Measurements from ENCODE around the gene CDK5RAP2.
"Not testable (repeated sequence)": the region's sequence is repeated elsewhere in the genome, so short reads cannot be mapped to it uniquely, and the experiment has no call there.

The CDK5RAP2 gene

GRCh38 chr9:120507936-120508510 lies 71.9 kb downstream of the CDK5RAP2 start:
- no peak for DNase-seq

DNA sequence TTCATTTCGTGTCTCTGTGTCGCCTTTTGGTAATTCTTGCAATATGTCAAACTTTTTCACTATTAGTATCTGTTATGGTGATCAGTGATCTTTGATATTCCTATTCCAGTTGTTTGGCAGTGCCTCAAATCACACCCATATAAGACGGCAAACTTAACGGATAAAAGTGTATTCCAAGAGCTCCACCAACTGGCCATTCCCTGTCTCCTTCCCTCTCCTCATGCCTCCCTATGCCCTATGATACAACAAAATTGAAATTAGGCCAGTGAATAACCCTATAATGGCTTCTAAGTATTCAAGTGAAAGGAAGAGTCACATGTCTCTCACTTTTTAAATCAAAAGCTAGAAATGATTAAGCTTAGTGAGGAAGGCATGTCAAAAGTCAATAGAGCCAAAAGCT lies 74.8 kb downstream of the CDK5RAP2 start:
- no peak for DNase-seq

- DNase-seq, result no peak
These were observed 79.2 kb downstream of the CDK5RAP2 start for GRCh38 chr9:120500733-120501132.

- not testable (repeated sequence) for DNase-seq
These were observed 82.1 kb downstream of the CDK5RAP2 start for GRCh38 chr9:120497865-120498264.

GRCh38 chr9:120496438-120496837 lies 83.5 kb downstream of the CDK5RAP2 start:
- not testable (repeated sequence) for DNase-seq

- peak; percentile 16 for DNase-seq
These were observed 88.9 kb downstream of the CDK5RAP2 start for GRCh38 chr9:120490888-120491595.

DNA sequence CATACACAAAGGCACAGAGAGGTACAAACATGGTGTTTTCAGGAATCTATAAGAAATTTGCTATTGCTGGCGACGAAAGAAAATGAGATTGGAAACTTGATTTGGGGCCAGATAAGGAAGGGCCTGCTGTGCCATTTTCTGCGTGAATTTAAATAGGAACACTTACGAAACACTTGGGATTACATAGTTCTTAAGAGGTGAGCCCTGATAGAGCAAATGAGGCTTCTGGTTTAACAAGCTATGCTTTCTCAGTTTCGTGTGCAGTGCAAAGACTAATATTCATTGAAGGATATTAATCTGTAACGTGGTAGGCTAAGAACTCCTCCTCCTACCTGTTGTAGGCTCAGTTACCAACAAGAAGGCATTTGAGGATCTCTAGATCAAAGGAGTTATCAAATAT lies 93.1 kb downstream of the CDK5RAP2 start:
- DNase-seq, result no peak

GRCh38 chr9:120486347-120486746 lies 93.6 kb downstream of the CDK5RAP2 start:
- DNase-seq, result peak; percentile 86

GRCh38 chr9:120485788-120486187 lies 94.2 kb downstream of the CDK5RAP2 start:
- DNase-seq, result no peak

DNA sequence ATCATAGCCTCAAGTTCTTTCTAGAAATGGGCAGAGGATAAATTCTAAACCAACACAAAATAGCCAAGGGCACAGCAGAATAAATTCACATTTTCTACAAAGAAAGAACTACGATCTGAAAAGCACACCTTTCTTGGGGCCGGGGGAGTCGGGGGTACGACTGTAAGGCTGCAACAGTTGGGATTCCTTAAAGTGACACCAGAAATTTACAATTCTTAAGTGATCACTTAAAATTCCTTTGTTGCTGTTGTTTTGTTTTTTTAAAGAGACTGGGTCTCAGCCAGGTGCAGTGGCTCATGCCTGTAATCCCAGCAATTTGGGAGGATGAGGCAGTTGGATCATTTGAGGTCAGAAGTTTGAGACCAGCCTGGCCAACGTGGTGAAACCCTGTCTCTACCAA lies 95.8 kb downstream of the CDK5RAP2 start:
- no peak for DNase-seq

DNA sequence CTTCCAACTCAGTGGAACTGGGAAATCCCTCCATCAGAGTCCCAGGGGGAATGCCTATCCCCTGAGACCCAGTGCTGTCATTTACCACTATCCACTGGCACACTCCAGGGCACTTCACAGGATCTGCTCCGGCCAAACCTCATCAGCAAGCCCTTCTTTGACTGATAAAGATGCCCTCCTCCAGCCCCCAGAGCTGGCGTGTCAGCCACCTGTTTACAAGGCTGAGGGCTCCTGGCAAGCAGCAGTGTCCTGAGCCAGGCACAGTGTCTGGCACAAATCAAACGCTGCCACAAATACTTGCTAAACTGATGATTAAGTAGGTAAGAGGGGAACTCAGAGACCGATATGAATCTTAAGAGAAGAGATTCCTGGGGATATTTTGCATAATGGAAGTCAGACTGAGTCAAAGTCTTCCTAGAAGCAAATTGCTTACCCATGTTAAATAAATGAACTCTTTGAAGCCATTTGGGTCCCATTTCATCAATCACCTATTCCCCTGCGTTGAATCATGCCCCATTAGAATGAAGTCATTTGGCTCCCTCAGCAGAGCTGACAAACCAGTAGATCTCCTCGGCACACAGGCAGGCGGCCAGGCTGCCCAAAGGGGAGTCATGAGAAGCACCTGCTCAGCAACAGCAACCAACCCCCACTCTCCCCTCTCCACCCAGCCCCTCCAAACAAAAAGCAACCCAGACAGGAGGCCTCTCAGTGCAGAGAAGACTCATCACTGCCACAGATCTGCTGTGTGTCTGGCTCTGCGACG lies 97.4 kb downstream of the CDK5RAP2 start:
- no peak for DNase-seq

DNA sequence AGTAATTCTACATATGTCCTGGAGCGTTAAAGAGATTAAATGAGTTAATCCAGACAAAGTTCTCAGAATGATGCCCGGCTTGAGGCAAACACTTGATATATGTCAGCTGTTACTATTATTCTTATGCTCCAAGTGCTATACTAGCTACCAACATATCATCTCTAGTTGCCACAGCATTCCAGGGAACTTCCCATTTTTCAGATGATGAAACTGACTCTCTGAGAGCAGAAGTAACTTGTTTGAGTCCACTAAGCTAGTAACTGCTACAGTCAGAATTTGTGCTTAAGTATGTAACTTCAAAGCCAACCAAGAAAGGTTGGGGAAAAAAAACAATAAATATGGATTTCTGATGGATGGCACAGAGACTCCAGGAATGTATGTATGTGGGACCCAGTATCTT lies 98.1 kb downstream of the CDK5RAP2 start:
- DNase-seq, result no peak

GRCh38 chr9:120481248-120481647 lies 98.7 kb downstream of the CDK5RAP2 start:
- no peak for DNase-seq

GRCh38 chr9:120480707-120481106 lies 99.3 kb downstream of the CDK5RAP2 start:
- peak; percentile 70 for DNase-seq

GRCh38 chr9:120478208-120478607 lies 101.8 kb downstream of the CDK5RAP2 start:
- DNase-seq, result no peak

- DNase-seq, result peak; percentile 62
These were observed 102.4 kb downstream of the CDK5RAP2 start for GRCh38 chr9:120477534-120478001.

DNA sequence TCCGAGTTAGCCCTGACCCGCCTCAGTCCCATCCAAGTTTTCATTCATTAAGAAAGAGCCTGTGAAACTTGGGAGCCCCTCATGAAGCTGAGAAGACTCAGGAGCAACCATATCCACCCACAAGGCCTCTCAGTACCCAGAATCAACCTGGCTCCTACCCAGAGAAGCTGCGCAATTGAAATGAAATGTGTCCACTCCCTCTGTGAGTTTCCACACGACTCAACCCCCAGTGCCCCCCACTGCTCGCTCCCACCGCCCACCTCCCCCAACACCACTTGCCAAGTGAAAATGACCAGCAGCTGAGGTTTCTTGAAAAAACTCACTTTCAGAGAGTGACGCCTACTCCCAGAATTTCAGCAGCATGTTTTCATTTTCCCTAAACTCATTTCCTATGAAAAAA lies 104.6 kb downstream of the CDK5RAP2 start:
- DNase-seq, result no peak

DNA sequence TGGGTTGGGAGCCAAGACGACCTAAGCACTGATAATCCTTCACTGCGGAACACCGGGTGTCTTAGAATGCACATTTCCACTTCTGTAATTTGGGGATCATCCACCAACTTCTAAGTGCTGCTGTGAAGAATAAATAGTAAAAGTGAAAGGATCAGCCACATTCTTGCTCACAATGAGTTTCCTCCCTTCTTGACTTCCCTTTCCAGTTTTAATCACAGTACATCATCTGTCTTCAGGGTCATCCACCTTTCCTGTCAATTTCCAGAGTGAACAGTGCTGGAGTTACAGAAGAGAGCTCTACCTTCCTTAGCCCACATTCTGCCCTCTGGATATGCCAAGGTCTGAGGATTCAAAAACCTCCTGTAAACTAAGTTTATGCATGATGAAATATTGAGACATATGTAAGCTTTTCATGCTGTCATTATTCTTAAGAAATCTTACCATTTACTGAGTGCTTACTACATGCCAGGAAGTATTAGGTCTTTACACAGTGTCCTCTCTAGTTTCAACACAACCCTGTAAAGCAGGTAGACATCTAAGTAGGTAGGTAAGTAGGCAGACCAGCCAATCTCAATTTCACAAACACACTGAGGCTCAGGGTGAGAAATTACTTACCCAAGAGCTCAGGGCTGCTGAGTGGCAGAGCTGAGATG lies 105.2 kb downstream of the CDK5RAP2 start:
- DNase-seq, result no peak

DNA sequence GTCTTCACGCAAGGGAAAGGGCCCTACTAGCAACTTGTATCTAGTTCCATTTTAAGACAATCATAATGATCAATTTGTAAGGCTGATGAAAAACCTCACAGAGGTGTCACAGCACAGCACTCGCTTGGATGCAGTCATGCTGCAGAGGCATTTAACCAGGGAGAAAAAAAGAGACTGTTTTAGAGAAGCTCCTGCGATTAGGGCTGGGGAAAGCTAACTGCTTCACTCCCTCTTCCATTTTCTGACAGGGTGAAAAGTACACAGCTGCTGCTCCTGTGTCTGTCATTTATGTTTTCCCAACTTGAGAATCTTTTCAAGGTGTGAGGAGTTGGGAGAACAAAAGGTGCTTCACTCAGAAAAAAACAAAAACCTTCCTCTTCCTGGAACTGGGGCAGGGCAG lies 106.4 kb downstream of the CDK5RAP2 start:
- no peak for DNase-seq

- DNase-seq, result no peak
These were observed 114.1 kb downstream of the CDK5RAP2 start for GRCh38 chr9:120465685-120466407.

DNA sequence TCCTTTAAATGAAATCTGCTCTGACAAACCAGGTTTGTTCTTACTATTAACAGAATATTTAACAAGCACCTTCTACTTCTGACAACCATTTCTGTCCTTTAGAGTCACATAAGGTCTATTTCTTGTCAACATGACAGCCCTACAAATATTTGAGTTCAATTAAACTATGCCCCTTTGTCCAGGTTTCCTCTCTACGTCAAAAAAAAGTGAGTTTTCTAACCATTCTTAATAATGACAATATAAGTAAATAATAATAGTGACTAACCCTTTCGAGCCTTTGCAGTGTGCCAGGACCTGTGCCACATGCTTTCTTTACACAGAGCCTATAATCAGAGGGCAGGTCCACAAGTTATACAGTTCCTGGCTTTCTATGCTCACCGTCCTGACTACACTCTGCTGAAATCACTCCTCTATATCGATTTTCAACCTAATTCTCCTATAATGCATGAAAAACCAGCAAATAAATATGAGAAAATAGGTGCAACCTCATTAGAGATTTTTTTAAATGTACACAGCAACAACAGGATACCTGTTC lies 115.0 kb downstream of the CDK5RAP2 start:
- DNase-seq, result no peak

DNA sequence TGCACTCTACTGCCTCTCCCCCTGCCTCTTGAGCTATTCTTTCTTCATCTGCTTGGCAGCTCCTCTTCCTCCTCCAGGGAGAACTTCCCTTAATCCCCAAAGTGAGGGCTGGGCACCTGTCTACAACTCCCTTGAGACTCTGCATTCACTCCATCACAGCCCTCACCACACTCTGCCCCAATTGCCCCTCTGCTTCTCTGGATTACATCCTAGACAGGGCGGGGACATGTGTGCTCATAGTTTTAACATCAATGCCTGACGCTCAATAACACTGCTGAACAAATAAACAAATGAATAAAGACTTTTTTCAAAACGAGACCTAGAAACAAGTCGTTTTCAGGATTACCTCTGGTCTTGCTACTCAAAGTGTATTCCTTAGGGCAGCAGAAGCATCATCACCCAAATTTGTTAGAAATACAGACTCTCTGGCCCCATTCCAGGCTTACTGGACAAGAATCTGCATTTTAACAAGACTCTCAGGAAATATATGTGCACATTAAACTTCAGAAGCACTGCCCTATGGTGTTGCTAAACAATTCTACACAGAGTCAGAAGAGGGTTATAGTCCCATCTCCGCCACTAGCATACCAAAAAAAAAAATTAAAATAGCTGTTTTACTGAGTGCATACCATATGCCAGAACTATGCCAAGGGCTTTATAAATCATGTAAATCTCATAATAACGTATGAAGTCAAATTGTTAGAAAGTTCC lies 115.6 kb downstream of the CDK5RAP2 start:
- no peak for DNase-seq
